ENCODE data around the gene LPIN1.

The LPIN1 gene

DNA sequence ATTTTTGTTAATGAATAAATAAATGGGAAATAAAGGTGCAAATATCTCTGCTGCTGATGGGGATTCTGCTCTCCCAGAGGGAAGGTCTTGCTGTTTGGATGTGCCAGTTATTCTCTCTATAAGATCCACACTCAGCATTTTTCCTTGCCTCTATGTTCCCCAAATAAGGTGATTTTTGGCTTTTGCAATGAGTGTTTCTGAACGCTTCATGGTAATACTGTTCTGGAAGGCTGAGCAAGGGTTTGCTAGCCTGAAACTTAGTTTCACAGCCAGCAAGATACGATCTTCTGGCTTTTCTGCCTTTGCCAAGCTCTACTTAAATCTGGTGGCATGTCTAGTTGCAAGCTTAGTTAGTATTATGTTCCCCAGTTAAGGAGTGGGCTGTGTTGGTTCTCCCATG is 114.6 kb downstream of the LPIN1 start:
- ChIA-PET POLR2A (no interaction called here), CTCF (interaction anchor here (1.0 to 1.3 kb wide), 4 partner anchors 12 to 1146 kb away, joined by 3 to 4 read pairs (median 3); no protein-coding TSS in a partner anchor)
- no peak for DNase-seq (ENCODE audit: extremely low spot score)
- TF ChIP-seq, protein P1, sequence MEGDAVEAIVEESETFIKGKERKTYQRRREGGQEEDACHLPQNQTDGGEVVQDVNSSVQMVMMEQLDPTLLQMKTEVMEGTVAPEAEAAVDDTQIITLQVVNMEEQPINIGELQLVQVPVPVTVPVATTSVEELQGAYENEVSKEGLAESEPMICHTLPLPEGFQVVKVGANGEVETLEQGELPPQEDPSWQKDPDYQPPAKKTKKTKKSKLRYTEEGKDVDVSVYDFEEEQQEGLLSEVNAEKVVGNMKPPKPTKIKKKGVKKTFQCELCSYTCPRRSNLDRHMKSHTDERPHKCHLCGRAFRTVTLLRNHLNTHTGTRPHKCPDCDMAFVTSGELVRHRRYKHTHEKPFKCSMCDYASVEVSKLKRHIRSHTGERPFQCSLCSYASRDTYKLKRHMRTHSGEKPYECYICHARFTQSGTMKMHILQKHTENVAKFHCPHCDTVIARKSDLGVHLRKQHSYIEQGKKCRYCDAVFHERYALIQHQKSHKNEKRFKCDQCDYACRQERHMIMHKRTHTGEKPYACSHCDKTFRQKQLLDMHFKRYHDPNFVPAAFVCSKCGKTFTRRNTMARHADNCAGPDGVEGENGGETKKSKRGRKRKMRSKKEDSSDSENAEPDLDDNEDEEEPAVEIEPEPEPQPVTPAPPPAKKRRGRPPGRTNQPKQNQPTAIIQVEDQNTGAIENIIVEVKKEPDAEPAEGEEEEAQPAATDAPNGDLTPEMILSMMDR (IDR thresholded peaks at IDR 0.05; ENCODE audit: control extremely low read depth, extremely low read depth, low read depth, missing control alignments): no peak

DNA sequence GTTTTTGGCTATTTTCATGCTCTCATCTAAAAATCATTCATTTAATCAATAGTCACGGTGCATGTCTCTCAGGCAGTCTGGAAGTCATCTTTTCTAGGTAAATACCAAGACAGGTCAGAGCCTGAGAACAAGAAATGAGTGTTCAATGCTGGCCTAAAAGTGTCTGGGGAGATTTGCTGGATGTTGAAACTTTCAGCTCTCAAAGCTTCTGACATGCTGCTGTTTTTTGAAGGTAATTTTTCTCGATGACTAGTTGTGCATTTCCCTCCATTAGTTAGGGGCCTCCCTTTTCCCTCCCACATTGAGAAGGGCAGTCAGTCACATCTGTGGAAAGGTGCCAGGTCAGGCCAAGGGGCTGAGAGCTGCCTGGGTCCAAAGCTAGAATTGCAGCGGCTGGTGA is 115.6 kb downstream of the LPIN1 start:
- TF ChIP-seq, protein P1 (IDR thresholded peaks at IDR 0.05; ENCODE audit: control extremely low read depth, extremely low read depth, low read depth, missing control alignments): no peak
- ChIA-PET CTCF (interaction anchor here (1.0 to 2.2 kb wide), 5 partner anchors 11 to 855 kb away, joined by 3 to 8 read pairs (median 3); partner anchors contain the start of gene TRIB2), POLR2A (no interaction called here)
- DNase-seq (ENCODE audit: extremely low spot score): no peak

DNA sequence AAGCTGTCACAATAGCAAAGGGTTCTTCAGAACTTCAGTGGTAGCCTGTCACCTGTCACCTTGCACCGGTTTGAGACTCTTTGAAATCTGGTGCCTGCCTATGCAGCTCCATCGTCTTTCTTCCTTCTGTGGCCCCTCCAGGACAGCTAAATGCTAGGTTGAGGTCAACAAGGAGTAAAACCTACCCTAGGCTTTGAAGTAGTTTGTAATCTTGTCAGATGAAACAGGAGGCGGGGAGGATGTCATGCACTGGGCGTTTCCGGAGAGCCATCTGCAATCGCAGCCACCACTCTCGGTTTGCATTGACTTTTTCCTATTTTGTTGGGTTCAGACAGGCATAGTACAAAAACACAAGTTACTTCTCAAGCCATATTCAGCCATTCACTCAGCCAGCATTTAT is 116.7 kb downstream of the LPIN1 start:
- POLR2A ChIA-PET: no interaction called here
- CTCF ChIA-PET: interaction anchor here (0.7 to 2.3 kb wide), 9 partner anchors 11 to 1144 kb away, joined by 3 to 10 read pairs (median 3); partner anchors contain the start of gene TRIB2
- TF ChIP-seq, protein P1 (IDR thresholded peaks at IDR 0.05; ENCODE audit: control extremely low read depth, extremely low read depth, low read depth, missing control alignments): no peak
- no peak for DNase-seq (ENCODE audit: extremely low spot score)

DNA sequence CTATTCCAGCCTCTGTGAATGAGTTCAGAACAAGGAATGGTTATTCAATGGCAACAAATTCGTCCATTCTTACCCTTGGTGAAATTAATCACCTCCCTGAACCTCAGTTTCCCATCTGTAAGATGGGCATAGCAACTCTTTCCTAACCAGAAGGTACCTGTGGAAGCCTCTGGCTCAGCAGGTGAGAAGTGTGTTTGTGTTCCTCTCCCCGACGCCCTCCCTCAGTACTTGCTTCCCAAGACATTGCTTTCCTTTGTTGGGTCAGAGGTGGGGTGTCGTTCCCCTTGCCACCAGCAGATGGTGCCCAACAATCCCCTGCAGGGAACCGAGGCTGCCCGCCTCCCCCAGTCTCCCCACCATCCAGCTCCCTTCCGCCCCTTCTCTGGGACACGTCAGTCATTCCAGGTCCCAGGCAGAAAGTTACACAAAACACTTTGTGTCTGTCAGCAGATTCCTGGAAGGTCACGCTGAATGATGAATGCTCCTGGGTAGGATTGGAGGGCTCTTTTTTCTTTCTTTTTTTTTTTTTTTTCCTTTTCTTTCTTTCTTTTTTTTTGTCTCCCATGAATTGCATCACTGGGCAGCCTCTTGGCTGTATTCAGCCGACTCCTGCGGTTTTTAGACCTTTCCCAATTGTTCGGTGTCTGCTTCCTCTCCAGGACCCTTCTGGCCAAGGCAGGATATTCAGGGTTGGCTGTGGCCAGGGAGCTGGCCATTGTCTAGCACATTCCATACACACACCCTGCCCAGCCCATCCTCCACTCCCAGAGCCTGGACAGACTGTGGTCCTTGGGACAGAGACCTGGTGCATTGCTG is 117.3 kb downstream of the LPIN1 start:
- TF ChIP-seq, protein P1 (IDR thresholded peaks at IDR 0.05; ENCODE audit: control extremely low read depth, extremely low read depth, low read depth, missing control alignments): peak; percentile 79
- ChIA-PET CTCF (interaction anchor here (0.6 to 2.3 kb wide), 9 partner anchors 12 to 1144 kb away, joined by 3 to 10 read pairs (median 4); partner anchors contain the start of gene TRIB2), POLR2A (no interaction called here)
- peak; percentile 78 for DNase-seq (ENCODE audit: extremely low spot score)

DNA sequence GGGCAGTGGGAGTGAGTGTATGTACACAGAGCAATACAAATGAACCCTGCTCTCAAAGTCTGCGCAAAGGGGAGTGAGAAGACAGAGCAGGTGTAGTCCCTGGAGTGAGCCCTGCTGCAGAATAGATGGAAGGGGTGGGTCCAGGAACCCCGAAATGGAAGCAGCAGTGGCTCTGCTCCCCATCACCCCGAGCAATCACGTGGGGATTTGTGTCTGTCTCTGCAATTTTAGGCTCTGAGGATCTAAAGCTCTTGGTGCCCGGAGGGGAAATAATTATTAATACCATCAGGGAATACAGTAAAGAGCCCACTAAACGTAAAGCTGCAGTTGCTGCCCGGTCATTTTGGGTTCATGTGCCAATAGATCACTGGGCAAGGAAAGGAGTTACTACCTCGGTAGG is 118.3 kb downstream of the LPIN1 start:
- DNase-seq (ENCODE audit: extremely low spot score): no peak
- CTCF ChIA-PET: interaction anchor here (0.7 to 2.3 kb wide), 6 partner anchors 15 to 1143 kb away, joined by 3 to 10 read pairs (median 4); no protein-coding TSS in a partner anchor
- TF ChIP-seq, protein P1 (IDR thresholded peaks at IDR 0.05; ENCODE audit: control extremely low read depth, extremely low read depth, low read depth, missing control alignments): no peak
- POLR2A ChIA-PET: no interaction called here

DNA sequence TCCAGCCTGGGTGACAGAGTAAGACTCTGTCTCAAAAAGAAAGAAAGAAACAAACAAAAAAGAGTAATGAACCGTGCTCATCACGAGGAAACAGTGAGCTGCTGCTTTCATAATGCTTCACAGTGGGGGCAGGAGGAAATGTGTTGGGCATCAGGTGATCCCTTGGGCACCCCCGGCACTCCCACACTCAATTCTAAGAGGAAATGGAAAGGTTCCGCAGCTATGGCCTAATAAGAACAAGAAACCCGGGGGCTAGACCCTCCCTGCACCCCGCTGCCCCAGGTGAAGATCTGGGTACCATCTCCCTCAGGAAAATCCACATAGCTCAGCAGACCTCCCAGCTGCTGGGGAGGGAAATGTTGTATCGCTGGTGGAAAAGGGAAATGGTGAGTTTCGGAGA is 118.9 kb downstream of the LPIN1 start:
- DNase-seq (ENCODE audit: extremely low spot score): no peak
- ChIA-PET POLR2A (no interaction called here), CTCF (interaction anchor here (0.7 to 2.2 kb wide), 5 partner anchors 16 to 1142 kb away, joined by 3 to 7 read pairs (median 4); no protein-coding TSS in a partner anchor)
- TF ChIP-seq, protein P1 (IDR thresholded peaks at IDR 0.05; ENCODE audit: control extremely low read depth, extremely low read depth, low read depth, missing control alignments): no peak
